DLD1 (cell line): ENCODE results near the gene LRP1B.

Experiments used
- in situ Hi-C: cut with HindIII; loops from 2 replicates; pipeline ENCODE4 v1.10.0; 2017; ENCODE audit warnings: low sequenced_read_pairs

The LRP1B gene

GRCh38 chr2:141605163-141605562 is 525.7 kb downstream of the LRP1B start:
- in situ Hi-C loops, result no loop called here

- in situ Hi-C loops, result no loop called here
These were observed 529.2 kb downstream of the LRP1B start for GRCh38 chr2:141601511-141602152.

DNA sequence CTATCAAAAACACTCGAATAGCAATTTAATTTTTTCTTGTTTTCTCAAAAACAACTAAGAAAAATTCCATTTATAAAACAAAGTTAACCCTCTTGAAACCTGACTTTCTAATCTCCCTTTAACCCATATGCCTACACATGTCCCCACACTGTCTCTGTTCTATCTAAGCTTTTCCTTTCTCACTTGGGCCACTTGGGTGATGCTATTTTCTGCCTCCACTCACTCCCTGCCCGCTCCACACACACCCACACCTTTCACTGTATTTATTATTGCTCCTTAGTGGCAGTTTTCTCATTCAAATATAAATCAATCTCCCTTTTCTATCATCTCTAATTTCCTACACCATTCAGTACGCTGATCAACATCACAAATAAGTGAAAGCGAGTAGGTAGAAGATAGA is 531.1 kb downstream of the LRP1B start:
- in situ Hi-C loops, result no loop called here

DNA sequence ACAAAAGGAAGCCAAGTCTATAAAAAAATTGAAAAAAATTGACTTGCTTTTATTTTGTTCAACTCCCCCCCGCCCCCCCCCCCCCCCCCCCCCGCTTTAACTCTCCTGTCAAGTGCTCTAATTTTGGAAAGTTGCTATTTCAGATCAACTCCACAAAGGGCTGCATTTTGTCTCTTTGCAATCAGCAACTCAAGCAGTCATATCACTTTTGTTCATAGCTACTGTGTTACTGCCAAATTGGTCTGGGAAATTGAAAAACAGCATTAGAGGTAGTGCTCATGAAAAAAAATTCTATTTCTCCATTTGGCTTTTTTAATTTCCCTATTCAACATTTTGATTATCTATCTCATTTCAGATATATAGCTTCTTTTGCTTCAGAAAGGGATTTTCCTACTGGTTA is 531.8 kb downstream of the LRP1B start:
- in situ Hi-C loops, result no loop called here

DNA sequence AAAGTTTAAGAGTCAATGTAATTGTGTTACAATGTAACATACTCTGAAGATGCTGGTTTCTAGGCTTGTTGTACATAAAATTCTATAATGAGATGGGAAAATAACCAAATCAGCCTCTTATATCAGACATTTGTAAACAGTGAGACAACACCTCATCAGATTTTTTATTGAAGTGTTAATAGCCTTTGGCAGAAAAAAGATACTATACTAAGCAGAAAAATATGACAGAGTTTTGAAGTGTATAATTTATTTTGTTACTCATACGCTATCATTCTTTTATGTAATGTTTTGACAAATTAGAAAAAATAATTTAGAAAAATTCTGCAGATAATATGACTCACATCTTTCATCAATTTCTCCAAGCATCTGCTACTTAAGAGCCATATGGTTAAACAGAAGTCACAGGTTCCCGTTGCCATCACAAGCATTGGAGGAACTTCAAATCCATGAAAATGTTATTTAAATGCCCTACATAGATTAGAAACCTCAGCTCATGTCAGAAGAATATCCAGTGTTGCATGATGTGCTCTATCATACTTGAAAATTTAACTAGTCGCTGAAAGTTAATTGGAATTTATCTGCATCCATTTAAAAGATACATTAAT is 535.4 kb downstream of the LRP1B start:
- in situ Hi-C loops, result no loop called here

DNA sequence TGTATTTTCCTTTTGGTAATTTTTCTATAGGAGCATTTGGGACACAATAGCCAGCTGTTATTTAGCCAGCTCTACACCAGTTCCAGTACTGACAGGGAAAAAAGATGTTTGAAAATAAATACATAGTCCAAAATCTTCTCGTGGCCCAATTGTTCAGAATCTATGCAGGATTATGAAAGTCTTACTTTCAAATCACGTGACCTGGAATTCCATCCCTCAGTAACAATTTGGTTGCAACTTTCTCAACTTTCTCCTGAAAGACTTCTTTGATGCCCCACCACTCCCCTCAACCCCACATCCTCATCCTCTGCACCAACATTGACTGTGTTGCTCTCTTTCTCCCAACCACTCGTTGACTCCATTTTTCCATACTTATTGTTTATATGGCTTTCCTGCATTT is 539.0 kb downstream of the LRP1B start:
- in situ Hi-C loops, result no loop called here

DNA sequence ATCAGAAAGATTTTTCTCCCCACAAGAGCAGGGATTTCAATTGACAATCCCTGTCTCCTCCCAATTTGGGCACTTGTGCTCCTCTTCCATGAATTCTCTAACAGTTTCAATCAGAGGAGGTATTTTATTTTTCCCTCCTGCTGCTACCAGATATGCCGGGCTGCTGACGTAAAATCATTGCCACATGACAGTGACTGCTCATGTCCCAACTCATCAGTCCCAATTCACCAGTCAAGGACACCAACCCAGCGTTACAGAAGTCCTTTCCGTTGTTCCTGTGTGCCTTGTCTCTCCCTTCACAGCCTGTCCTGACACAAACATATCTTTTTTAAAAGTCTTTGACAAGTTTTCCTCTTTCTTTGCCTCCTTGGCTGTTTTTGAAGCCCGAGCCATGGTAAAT is 540.2 kb downstream of the LRP1B start:
- in situ Hi-C loops, result no loop called here

DNA sequence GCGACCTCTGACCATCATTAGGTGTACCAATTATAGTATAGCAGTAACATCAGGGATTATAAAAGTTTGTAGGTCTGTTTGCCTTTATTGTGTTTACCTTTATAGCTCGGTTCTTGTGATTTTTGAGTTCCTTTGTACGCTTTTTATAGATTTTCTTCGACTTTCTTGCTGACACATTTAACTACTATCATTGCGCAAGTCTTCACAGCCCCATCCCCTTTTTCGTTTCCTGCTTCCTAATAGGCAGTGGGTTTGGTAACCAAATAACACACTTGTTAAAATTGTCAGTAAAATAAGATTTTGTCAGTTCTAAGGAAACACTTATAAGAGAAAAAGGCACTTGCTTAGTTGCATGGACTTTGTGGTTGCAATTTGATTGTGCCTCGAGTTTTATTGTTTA is 541.5 kb downstream of the LRP1B start:
- in situ Hi-C loops, result no loop called here

GRCh38 chr2:141586985-141587384 is 543.8 kb downstream of the LRP1B start:
- in situ Hi-C loops, result no loop called here

GRCh38 chr2:141582213-141582612 is 548.6 kb downstream of the LRP1B start:
- in situ Hi-C loops, result no loop called here

DNA sequence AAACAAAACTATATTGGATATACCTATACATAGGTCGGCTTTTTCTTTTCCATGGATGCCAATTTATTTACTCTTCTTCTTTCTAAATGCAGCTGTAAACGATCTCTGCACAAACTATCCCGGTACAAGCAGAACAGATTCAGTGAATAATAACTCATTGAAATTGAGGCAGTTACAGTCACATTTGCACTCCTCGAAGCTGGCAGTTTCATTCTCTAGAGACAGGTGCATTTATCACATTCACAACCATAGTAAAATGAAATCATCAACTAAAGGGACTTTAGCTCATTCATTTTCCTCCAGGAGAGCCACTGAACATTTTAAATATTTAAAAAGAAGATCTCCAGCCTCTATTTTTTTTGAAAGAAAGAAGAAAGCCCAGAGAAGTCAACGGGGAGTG is 551.7 kb downstream of the LRP1B start:
- in situ Hi-C loops, result no loop called here

DNA sequence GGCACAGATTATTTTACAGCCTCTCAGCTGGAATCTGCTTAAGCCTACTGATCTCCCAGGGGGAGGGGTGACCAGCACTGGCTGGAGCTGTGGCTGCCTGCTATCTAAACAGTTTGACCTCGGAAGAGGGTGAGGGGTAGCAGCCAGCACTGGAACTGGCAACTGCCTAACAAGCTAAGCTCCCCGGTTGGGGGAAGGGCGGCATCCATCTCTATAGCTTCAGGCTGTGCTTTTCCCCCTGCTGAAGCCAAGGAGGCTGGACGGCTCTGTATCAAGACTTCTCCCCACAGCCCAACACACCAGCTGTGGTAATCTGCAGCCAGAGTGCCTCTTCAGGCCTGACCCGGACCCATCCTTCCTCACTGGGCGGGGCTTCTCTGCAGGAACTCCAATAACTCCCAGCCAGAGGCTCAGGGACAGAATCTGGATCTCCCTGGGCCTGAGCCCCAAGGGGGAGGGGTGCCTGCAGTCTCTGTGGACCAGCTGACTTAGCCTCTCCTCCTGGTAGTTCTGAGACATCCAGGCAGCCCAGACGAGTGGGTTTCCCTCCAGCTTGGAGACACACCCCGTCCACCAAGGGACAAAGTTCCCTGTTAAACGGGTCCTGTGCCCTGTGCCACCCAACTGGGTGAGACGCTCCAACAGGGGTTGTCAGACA is 560.2 kb downstream of the LRP1B start:
- in situ Hi-C loops, result no loop called here

- in situ Hi-C loops, result no loop called here
These were observed 560.9 kb downstream of the LRP1B start for GRCh38 chr2:141569941-141570340.

GRCh38 chr2:141565597-141565996 is 565.2 kb downstream of the LRP1B start:
- in situ Hi-C loops, result no loop called here

- in situ Hi-C loops, result no loop called here
These were observed 570.1 kb downstream of the LRP1B start for GRCh38 chr2:141560723-141561122.

GRCh38 chr2:141557329-141558095 is 573.3 kb downstream of the LRP1B start:
- in situ Hi-C loops, result no loop called here

GRCh38 chr2:141555876-141556470 is 574.8 kb downstream of the LRP1B start:
- in situ Hi-C loops, result no loop called here

DNA sequence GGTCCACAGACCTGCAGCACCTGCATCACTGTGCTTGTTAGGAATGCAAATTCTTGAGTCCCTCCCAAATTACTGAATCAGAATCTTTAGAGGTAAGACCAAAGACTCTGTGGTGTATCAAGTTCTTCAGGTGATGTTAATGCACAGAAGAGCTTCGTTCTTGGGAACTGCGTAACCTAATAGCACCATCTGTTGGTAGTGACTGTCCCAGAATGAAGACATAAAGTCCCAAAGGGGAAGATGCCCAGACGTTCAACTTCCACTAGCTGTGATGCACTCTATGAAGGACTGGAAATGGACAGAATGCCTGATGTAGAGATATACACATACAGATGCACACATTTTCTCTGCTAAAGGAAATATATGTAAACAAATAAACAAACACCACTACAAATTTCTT is 576.0 kb downstream of the LRP1B start:
- in situ Hi-C loops, result no loop called here

- in situ Hi-C loops, result no loop called here
These were observed 596.0 kb downstream of the LRP1B start for GRCh38 chr2:141534666-141535362.

DNA sequence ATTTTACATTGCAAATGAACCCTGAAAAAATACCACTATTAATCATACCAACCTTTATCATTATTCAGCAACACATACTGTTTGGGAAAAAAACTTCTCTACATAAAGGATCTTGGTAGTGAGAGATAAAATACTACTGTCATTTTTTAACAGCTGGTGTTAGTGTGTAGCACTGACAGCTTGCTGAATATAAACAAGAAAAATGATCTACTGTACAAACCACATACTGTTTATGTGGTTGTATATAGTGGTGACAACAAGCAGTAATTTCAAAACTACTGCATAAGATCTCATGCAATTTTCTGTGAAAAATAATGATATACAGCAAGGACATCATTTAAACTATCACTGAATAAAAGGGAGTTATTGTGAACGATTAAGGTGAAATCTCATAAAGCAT is 601.2 kb downstream of the LRP1B start:
- in situ Hi-C loops, result no loop called here

- in situ Hi-C loops, result no loop called here
These were observed 601.8 kb downstream of the LRP1B start for GRCh38 chr2:141528990-141529389.
